Astrocyte (in vitro differentiated cells and primary cell): ENCODE data around the gene IQCE. TPM values are rescaled to one million over a fixed set of nuclear protein-coding genes. Genes with fewer than 3 reads are reported as not detected.

ENCODE experiments used
- DNase-seq: peaks from one replicate; pipeline ENCODE4 v3.0.0-alpha.2; 2010; ENCODE audit warnings: low read depth
- FAIRE-seq: peaks from 2 replicates; lab custom pipeline; 2011; peaks lifted over from hg19 to GRCh38; lab: Jason Lieb, UNC
- H2AFZ ChIP-seq: 2 replicates; pipeline ENCODE4 v1.6.0; 2012; ENCODE audit warnings: low read depth, low read length, inconsistent platforms
- H3K27ac ChIP-seq: 2 replicates; pipeline ENCODE4 v1.5.1; 2011; ENCODE audit warnings: low read depth, low read length, inconsistent platforms
- H3K27me3 ChIP-seq: 2 replicates; pipeline ENCODE4 v1.6.0; 2011; ENCODE audit warnings: low read length, inconsistent platforms; ENCODE audit not compliant: insufficient read depth
- H3K36me3 ChIP-seq: 2 replicates; pipeline ENCODE4 v1.5.1; 2011; ENCODE audit warnings: low read length, inconsistent platforms; ENCODE audit not compliant: insufficient read depth
- H3K4me1 ChIP-seq: 2 replicates; pipeline ENCODE4 v1.5.1; 2011; ENCODE audit warnings: low read length, inconsistent platforms; ENCODE audit not compliant: insufficient read depth
- H3K4me2 ChIP-seq: 2 replicates; pipeline ENCODE4 v1.6.0; 2012; ENCODE audit warnings: low read length, inconsistent platforms
- H3K4me3 ChIP-seq: 2 replicates; pipeline ENCODE4 v1.5.1; 2011; ENCODE audit warnings: low read depth, mild to moderate bottlenecking, low read length, inconsistent platforms; ENCODE audit not compliant: insufficient read depth
- H3K79me2 ChIP-seq: 2 replicates; pipeline ENCODE4 v1.6.0; 2012; ENCODE audit warnings: mild to moderate bottlenecking, low read length, inconsistent platforms; ENCODE audit not compliant: insufficient read depth
- H3K9ac ChIP-seq: 2 replicates; pipeline ENCODE4 v1.6.0; 2012; ENCODE audit warnings: mild to moderate bottlenecking, low read length, inconsistent platforms
- H3K9me3 ChIP-seq: 2 replicates; pipeline ENCODE4 v1.5.1; 2012; ENCODE audit warnings: low read depth, mild to moderate bottlenecking, low read length, inconsistent platforms; ENCODE audit not compliant: insufficient read depth
- H4K20me1 ChIP-seq: 2 replicates; pipeline ENCODE4 v1.6.0; 2012; ENCODE audit warnings: low read length, inconsistent platforms; ENCODE audit not compliant: insufficient read depth
- H3K27ac Mint-ChIP-seq: one replicate; pipeline ENCODE4 v1.8.0; 2021; ENCODE audit warnings: mild to moderate bottlenecking, mixed read lengths; ENCODE audit not compliant: unreplicated experiment
- H3K27me3 Mint-ChIP-seq: one replicate; pipeline ENCODE4 v1.8.0; 2021; ENCODE audit warnings: low read depth, mixed read lengths; ENCODE audit not compliant: unreplicated experiment
- H3K36me3 Mint-ChIP-seq: one replicate; pipeline ENCODE4 v1.8.0; 2021; ENCODE audit warnings: low read depth, mixed read lengths; ENCODE audit not compliant: unreplicated experiment
- H3K4me1 Mint-ChIP-seq: one replicate; pipeline ENCODE4 v1.8.0; 2021; ENCODE audit warnings: low read depth, mixed read lengths; ENCODE audit not compliant: unreplicated experiment
- H3K4me3 Mint-ChIP-seq: one replicate; pipeline ENCODE4 v1.8.0; 2021; ENCODE audit warnings: mild to moderate bottlenecking, moderate library complexity, mixed read lengths; ENCODE audit not compliant: unreplicated experiment
- H3K9me3 Mint-ChIP-seq: one replicate; pipeline ENCODE4 v1.8.0; 2021; ENCODE audit warnings: mild to moderate bottlenecking, mixed read lengths; ENCODE audit not compliant: unreplicated experiment
- CTCF ChIP-seq: IDR thresholded peaks from 2 replicates; pipeline ENCODE4 v1.5.1; 2011; ENCODE audit warnings: low read depth, mild to moderate bottlenecking, inconsistent platforms, low read length, moderate library complexity; ENCODE audit not compliant: insufficient read depth
- EZH2 ChIP-seq: IDR thresholded peaks from 2 replicates; pipeline ENCODE4 v1.6.1; 2012; ENCODE audit warnings: mild to moderate bottlenecking, low read length, inconsistent platforms; ENCODE audit not compliant: insufficient read depth
- total RNA-seq: library from RNA; stranded (reverse); gene quantifications from 2 replicates; pipeline ENCODE4 v1.2.1, GENCODE V29; 2021

IQCE gene
- total RNA-seq, 1 donor from 2014 or later, result 13.1 TPM

- FAIRE-seq (no peak), DNase-seq (no peak)
- peaks cover 6% of the 10 kb centered on the region for H3K27me3 Mint-ChIP-seq
- H3K4me1 Mint-ChIP-seq, result peaks cover 6% of the 10 kb centered on the region
- Histone ChIP-seq H3K4me1 (peaks cover 24% of the 10 kb centered on the region), H3K4me2 (no peak overlapping the region), H3K79me2 (no peaks in the 10 kb centered on the region), H3K4me3 (no peak overlapping the region), H3K27ac (no peak overlapping the region), H2AFZ (no peak overlapping the region), H3K36me3 (no peaks in the 10 kb centered on the region), H4K20me1 (no peaks in the 10 kb centered on the region), H3K9me3 (peaks cover 4% of the 10 kb centered on the region), H3K27me3 (no peaks in the 10 kb centered on the region), H3K9ac (no peak overlapping the region)
- H3K9me3 Mint-ChIP-seq, result no peaks in the 10 kb centered on the region
- no peak for TF ChIP-seq CTCF
- TF ChIP-seq EZH2, result no peak
- H3K4me3 Mint-ChIP-seq, result no peak overlapping the region
- H3K27ac Mint-ChIP-seq, result no peak overlapping the region
- no peaks in the 10 kb centered on the region for H3K36me3 Mint-ChIP-seq
These were observed 47.0 kb upstream of the IQCE start for GRCh38 chr7:2511769-2512168.

- H3K27ac ChIP-seq, result no peak overlapping the region
- peaks cover 8% of the 10 kb centered on the region for H3K4me1 Mint-ChIP-seq
- H3K36me3 ChIP-seq, result no peaks in the 10 kb centered on the region
- no peak overlapping the region for H2AFZ ChIP-seq
- H3K79me2 ChIP-seq, result no peaks in the 10 kb centered on the region
- H3K4me2 ChIP-seq, result no peak overlapping the region
- H4K20me1 ChIP-seq, result no peaks in the 10 kb centered on the region
- no peaks in the 10 kb centered on the region for H3K36me3 Mint-ChIP-seq
- TF ChIP-seq EZH2 (no peak), CTCF (no peak)
- no peak for DNase-seq
- H3K27ac Mint-ChIP-seq, result no peak overlapping the region
- no peak overlapping the region for H3K4me3 ChIP-seq
- no peaks in the 10 kb centered on the region for H3K9me3 Mint-ChIP-seq
- peaks cover 6% of the 10 kb centered on the region for H3K27me3 Mint-ChIP-seq
- H3K9ac ChIP-seq, result no peak overlapping the region
- no peak overlapping the region for H3K4me3 Mint-ChIP-seq
- FAIRE-seq, result no peak
- peaks cover 4% of the 10 kb centered on the region for H3K9me3 ChIP-seq
- H3K4me1 ChIP-seq, result peaks cover 28% of the 10 kb centered on the region
- H3K27me3 ChIP-seq, result no peaks in the 10 kb centered on the region
These were observed 46.6 kb upstream of the IQCE start for GRCh38 chr7:2512179-2512661.

GRCh38 chr7:2512713-2513112, 46.1 kb upstream of the IQCE start:
- Histone ChIP-seq H4K20me1 (no peaks in the 10 kb centered on the region), H3K4me3 (no peak overlapping the region), H3K9ac (no peak overlapping the region), H3K36me3 (no peaks in the 10 kb centered on the region), H3K79me2 (no peaks in the 10 kb centered on the region), H3K4me2 (no peak overlapping the region), H3K27ac (no peak overlapping the region), H3K4me1 (peaks cover 33% of the 10 kb centered on the region), H3K27me3 (no peaks in the 10 kb centered on the region), H3K9me3 (peaks cover 4% of the 10 kb centered on the region), H2AFZ (no peak overlapping the region)
- Mint-ChIP-seq H3K9me3 (no peaks in the 10 kb centered on the region), H3K4me1 (peaks cover 13% of the 10 kb centered on the region), H3K4me3 (no peak overlapping the region), H3K36me3 (no peaks in the 10 kb centered on the region), H3K27me3 (peaks cover 6% of the 10 kb centered on the region), H3K27ac (no peak overlapping the region)
- TF ChIP-seq EZH2 (no peak), CTCF (no peak)
- no peak for DNase-seq
- no peak for FAIRE-seq
